ENCODE data around the gene TCL1B. TPM values are rescaled to one million over a fixed set of nuclear protein-coding genes. Genes with fewer than 3 reads are reported as not detected.

The TCL1B gene, protein sequence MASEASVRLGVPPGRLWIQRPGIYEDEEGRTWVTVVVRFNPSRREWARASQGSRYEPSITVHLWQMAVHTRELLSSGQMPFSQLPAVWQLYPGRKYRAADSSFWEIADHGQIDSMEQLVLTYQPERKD
- not detected for total RNA-seq

DNA sequence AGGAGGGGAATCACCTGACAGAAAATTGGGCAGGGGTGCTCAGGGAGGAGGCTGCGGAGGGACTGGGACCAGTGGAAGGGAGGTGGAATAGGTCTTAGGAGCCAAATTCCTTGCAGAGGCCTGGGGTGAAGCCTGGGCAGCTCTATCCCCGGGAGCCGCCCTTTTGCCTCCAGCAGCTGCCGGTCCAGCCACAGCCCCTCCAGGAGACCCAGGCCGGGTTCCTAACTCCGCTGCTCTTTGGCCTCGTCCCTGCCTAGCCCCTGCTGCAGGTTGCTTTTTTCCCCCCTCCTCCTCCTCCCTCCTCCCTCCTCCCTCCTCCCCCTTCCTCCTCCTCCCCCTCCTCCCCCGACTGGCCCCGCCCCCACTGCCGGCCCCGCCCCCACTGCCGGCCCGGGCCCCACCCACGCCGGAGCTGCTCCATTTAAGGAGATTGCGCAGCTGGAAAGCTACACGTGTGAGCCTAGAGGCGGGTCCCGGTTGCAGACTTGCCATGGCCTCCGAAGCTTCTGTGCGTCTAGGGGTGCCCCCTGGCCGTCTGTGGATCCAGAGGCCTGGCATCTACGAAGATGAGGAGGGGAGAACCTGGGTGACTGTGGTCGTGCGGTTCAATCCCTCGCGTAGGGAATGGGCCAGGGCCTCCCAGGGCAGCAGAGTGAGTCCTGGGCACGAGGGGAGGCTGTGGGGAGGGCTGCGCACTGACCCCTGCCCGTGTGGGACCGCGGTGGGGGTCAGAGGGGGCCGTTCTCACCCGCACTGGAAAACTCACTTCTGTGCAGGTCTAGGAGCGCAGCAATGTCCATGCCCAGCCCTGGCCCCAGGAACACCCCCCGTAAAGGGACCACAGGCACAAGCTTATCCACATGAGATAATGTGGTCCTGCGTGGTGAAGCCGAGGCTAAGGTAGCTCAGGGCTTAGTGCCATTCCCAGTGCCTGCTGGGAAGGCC is at the start of gene TCL1B:
Gene TCL1B (plus strand): TSS at position 449 of the 945 bp plus-strand sequence. CDS start 42 bp downstream, at position 491.
- no peak within 1 kb of the TSS for H3K27ac ChIP-seq (replicated peaks in 1 of 4)
- intact Hi-C loops (cut with DNase I): no loop called here
- H3K4me3 ChIP-seq: no peak within 1 kb of the TSS
- H3K27me3 ChIP-seq: peaks cover 0 to 44% (median 0%) of the 10 kb centered on the region in 4 donors
- H3K9me3 ChIP-seq: no peaks in the 10 kb centered on the region
- no peaks in the 10 kb centered on the region for H3K36me3 ChIP-seq
- TF ChIP-seq POLR2A (IDR thresholded peaks at IDR 0.05; ENCODE audit: low read depth): no peak
- no peak for TF ChIP-seq EP300 (IDR thresholded peaks at IDR 0.05)
- TF ChIP-seq, protein P1, sequence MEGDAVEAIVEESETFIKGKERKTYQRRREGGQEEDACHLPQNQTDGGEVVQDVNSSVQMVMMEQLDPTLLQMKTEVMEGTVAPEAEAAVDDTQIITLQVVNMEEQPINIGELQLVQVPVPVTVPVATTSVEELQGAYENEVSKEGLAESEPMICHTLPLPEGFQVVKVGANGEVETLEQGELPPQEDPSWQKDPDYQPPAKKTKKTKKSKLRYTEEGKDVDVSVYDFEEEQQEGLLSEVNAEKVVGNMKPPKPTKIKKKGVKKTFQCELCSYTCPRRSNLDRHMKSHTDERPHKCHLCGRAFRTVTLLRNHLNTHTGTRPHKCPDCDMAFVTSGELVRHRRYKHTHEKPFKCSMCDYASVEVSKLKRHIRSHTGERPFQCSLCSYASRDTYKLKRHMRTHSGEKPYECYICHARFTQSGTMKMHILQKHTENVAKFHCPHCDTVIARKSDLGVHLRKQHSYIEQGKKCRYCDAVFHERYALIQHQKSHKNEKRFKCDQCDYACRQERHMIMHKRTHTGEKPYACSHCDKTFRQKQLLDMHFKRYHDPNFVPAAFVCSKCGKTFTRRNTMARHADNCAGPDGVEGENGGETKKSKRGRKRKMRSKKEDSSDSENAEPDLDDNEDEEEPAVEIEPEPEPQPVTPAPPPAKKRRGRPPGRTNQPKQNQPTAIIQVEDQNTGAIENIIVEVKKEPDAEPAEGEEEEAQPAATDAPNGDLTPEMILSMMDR (IDR thresholded peaks at IDR 0.05): no peak
- no peak for TF ChIP-seq POLR2AphosphoS5 (IDR thresholded peaks at IDR 0.05)
- WGBS: 88% methylated on average over 19 of the region's 38 CpGs
- DNase-seq (ENCODE audit: extremely low spot score): no peak
- no peaks in the 10 kb centered on the region for H3K4me1 ChIP-seq

DNA sequence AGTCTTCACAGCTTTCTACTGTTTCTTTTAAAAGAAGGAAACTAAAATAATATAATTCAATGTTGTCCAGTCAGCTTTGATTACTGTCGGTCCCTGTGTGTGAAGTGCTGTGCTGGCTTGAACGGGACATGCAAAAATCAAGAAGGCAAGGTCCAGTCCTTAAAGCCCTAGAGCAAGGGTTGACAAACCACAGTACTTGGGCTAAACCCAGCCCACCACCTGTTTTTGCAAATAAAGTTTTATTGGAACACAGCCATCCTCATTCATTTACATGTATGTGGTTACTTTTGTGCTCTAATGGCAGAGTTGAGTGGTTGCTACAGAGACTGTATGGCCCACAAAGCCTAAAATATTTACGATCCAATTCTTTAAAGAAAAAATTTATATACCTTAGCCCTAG is 41.2 kb upstream of the TCL1B start:
- intact Hi-C loops (cut with DNase I): no loop called here
- WGBS: 94% methylated on average over 3 of the region's 3 CpGs
- TF ChIP-seq POLR2AphosphoS5 (IDR thresholded peaks at IDR 0.05): no peak

DNA sequence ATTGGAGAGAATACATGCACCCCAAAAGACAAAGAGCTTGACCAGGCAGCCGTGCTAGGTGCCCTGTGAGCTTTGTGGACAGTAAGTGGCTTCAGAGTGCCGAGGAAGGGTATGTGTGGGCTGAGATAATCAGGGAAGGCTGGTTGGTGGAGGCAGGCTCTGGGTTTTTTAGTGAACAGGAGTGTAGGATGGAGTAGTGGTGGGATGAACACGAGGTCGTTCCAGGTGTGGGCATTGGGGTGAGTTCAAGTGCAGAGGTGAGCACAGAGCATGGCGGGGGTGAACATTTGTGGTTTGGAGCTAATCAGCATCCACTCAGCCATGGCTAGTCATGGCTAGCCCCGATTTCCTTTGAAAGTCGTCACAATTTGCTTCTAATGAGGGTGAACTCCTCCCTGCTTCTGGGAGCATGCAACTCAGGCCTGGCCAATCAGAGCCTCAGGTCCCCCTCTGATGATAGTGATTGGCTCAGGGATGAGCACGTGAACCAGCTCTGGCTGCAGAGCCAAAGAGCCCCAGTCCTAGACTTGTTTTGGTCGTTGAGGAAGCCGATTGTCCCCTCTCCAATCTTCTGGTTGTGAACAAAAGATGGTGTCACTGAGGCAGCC is 40.7 kb upstream of the TCL1B start:
- no peaks in the 10 kb centered on the region for H3K27me3 ChIP-seq
- TF ChIP-seq POLR2A (IDR thresholded peaks at IDR 0.05; ENCODE audit: low read depth) (no peak), EP300 (IDR thresholded peaks at IDR 0.05) (no peak), POLR2AphosphoS5 (IDR thresholded peaks at IDR 0.05) (no peak)
- TF ChIP-seq, protein P1 (IDR thresholded peaks at IDR 0.05): no peak
- no peaks in the 10 kb centered on the region for H3K9me3 ChIP-seq
- no peak overlapping the region for H3K4me3 ChIP-seq
- no peaks in the 10 kb centered on the region for H3K4me1 ChIP-seq
- WGBS: 89% methylated on average over 10 of the region's 10 CpGs
- H3K27ac ChIP-seq (replicated peaks in 1 of 4): no peak overlapping the region
- intact Hi-C loops (cut with DNase I): no loop called here
- DNase-seq (ENCODE audit: extremely low spot score): no peak
- no peaks in the 10 kb centered on the region for H3K36me3 ChIP-seq

More for the DNA sequence above, 41.2 kb upstream of the TCL1B start:
- Histone ChIP-seq H3K27me3 (no peaks in the 10 kb centered on the region), H3K27ac (replicated peaks in 1 of 4) (no peak overlapping the region), H3K4me3 (no peak overlapping the region), H3K4me1 (no peaks in the 10 kb centered on the region), H3K36me3 (no peaks in the 10 kb centered on the region), H3K9me3 (no peaks in the 10 kb centered on the region)
- DNase-seq (ENCODE audit: extremely low spot score): no peak

DNA sequence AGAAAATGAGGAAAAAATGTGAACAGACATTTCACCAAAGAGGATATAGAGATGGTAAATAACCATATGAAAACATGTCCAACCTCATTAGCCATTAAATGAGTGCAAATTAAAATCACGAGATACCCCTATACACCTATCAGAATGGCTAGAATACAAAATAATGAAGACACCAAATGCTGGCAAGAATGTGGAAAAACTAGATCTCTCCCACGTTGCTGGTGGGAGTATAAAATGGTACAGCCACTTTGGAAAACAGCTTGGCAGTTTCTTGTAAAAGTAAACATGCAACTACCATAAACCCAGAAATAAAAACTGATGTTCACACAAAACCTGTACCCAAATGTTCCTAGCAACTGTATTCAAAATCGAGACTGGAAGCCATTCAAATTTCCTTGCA is 38.3 kb upstream of the TCL1B start:
- DNase-seq (ENCODE audit: extremely low spot score): no peak
- no peak overlapping the region for H3K4me3 ChIP-seq
- no peak for TF ChIP-seq EP300 (IDR thresholded peaks at IDR 0.05)
- TF ChIP-seq, protein P1 (IDR thresholded peaks at IDR 0.05): no peak
- no peak for TF ChIP-seq POLR2AphosphoS5 (IDR thresholded peaks at IDR 0.05)
- TF ChIP-seq POLR2A (IDR thresholded peaks at IDR 0.05; ENCODE audit: low read depth): no peak
- H3K9me3 ChIP-seq: no peaks in the 10 kb centered on the region
- H3K4me1 ChIP-seq: no peaks in the 10 kb centered on the region
- no peak overlapping the region for H3K27ac ChIP-seq (replicated peaks in 1 of 4)
- no peaks in the 10 kb centered on the region for H3K27me3 ChIP-seq
- WGBS: 76% methylated on average over 3 of the region's 3 CpGs
- no peaks in the 10 kb centered on the region for H3K36me3 ChIP-seq
- intact Hi-C loops (cut with DNase I): no loop called here

DNA sequence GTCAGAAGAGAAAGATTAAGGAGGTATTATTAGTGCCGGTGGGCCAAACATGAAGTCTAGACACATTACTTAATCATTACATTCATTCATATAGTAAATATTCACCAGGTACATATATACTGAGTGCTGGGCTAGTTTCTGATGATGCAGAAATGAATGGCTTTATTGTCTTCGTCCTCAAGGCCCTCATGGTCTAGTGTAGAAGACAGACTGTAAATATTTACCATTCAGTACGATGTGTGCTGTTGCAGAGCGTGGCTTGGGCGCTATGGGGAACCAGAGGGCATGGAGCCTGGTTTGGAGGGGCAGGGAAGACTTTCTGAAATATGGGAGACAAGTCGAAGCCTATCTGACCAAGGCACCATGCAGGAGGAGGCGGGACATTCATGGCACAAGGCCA is 37.0 kb upstream of the TCL1B start:
- Histone ChIP-seq H3K36me3 (no peaks in the 10 kb centered on the region), H3K27me3 (no peaks in the 10 kb centered on the region), H3K27ac (replicated peaks in 1 of 4) (no peak overlapping the region), H3K4me1 (no peaks in the 10 kb centered on the region), H3K9me3 (no peaks in the 10 kb centered on the region), H3K4me3 (no peak overlapping the region)
- no peak for DNase-seq (ENCODE audit: extremely low spot score)
- no peak for TF ChIP-seq EP300 (IDR thresholded peaks at IDR 0.05)
- TF ChIP-seq, protein P1 (IDR thresholded peaks at IDR 0.05): no peak
- TF ChIP-seq POLR2AphosphoS5 (IDR thresholded peaks at IDR 0.05): no peak
- TF ChIP-seq POLR2A (IDR thresholded peaks at IDR 0.05; ENCODE audit: low read depth): no peak
- intact Hi-C loops (cut with DNase I): no loop called here
- 75% methylated on average over 7 of the region's 7 CpGs for WGBS
